Measurements from ENCODE around the gene LRRC74B.
"Not testable (repeated sequence)": the region's sequence is repeated elsewhere in the genome, so short reads cannot be mapped to it uniquely, and the experiment has no call there.

The LRRC74B gene

DNA sequence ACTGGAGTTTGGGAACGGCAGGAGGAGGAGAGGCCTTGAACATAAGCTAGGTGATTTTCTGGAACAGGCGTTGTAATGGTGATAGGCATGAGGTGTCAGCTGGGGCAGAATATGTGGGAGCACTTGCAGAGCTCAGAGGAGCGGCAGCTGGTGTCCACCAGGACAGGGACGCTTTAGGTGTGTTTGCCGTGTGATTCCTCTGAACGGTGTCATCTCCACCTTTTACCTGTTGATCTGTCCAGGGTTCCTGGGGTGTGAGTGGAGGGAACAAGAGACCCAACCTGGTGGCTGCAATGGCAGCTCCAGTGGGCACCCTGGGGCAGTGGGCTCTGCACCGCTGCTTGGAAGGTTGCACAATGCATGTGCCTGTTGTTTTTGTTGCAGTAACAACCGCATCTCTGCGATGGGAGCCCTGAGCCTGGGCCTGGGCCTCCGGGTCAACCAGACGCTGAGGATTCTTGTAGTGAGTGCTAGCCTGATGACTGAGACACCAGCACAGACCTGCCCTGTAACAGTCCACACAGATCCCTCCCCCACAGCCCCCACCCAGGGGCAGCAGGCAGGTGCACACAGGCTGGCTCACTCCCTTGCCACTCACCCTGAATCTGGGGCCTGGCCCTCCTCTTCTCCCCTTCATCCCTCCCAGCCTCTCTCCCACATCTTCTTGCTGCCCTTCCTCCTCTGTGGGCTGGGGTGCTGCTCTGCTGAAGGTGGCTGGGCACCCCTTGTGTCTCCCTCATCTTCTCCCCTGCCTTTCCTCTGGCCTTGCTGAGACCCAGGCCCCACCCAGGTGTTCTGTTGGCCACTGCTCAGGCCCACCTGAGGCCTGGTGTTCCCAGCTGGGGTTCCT lies 9.2 kb downstream of the LRRC74B start:
- no peak for DNase-seq

- DNase-seq, result no peak
These were observed 9.8 kb downstream of the LRRC74B start for GRCh38 chr22:21055564-21055834.

- no peak for DNase-seq
These were observed 10.2 kb downstream of the LRRC74B start for GRCh38 chr22:21055880-21056319.

DNA sequence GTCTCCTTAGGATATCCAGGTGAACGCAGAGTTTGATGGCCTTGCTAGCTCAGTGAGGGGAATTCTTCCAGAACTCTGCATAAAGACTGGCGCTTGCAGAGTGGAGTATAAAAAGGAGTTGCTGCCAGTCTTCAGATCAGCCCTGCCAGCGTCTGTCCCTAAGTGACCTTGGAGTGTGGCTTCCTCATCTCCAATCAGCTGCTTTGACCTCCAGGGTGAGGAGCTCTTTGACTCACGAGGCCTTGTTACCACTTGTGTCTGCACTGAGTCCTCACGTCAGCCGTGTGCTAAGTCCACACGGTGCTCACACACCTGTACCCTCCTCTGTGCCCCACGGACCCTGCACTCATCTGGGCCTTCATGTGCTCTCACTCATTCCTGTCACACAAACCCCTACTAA lies 14.6 kb downstream of the LRRC74B start:
- not testable (repeated sequence) for DNase-seq

GRCh38 chr22:21061660-21062321 lies 16.0 kb downstream of the LRRC74B start:
- DNase-seq, result not testable (repeated sequence)

- DNase-seq, result not testable (repeated sequence)
These were observed 18.7 kb downstream of the LRRC74B start for GRCh38 chr22:21064425-21064824.

- DNase-seq, result no peak
These were observed 19.4 kb downstream of the LRRC74B start for GRCh38 chr22:21064917-21065864.

DNA sequence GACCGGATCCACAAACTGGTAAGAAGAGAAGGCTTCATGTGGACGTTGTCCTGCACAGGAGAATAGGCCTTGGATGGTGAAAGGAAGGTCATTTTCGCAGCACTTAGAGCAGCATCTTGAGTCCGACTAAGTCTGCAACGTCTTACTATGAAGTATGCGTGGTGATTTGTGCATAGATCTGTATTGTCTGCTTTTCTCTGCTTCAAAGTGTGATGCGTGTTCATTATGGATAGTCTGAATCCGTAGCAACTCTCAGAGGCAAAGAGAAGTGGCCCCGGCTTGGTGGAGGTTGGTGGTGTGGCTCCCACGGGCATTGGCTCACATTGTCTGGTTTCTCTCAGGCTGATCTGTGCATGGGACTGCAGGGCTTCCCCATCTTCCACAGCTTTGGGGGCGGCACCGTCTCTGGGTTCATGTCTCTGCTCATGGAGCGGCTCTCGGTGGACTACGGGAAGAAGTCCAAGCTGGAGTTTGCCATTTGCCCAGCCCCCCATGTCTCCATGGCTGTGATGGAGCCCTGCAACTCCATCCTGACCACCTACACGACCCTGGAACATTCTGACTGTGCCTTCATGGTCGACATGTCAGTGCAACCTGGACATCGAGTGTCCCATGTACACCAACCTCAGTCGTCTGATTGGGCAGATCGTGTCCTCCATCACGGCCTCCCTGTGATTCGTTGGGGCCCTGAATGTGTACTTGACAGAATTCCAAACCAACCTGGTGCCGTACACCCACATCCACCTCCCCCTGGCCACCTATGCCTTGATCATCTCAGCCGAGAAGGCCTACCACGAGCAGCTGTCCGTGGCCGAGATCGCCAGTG lies 21.5 kb downstream of the LRRC74B start:
- DNase-seq, result no peak

- no peak for DNase-seq
These were observed 22.3 kb downstream of the LRRC74B start for GRCh38 chr22:21067901-21068680.

DNA sequence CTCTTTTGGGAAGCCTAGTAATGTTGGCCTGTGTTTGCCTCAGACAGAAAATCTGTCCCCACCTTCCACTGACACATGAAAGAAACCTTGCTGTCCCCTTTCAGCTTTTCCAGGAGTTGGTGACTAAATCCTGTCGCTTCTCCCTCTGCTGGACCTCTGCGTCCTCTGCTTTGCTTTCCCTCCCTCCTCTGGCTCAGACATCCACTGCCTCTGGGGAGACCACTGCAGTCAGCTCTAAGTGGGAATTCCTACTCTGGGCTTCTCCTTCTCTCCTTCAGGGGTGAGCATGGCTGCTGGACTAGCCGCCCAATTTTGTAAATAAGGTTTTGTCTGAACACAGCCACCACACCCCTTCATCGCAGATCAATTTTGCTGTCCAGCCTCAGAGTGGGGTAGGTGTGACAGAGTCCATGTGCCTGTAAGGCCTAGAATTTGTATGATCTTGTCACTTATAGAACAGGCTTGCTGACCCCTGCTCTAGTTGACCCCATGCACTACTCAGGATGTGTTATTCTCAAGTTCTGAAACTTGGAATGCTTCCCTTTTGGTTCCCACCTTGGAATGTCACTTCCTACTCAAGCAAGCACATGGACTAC lies 23.0 kb downstream of the LRRC74B start:
- no peak for DNase-seq

GRCh38 chr22:21069375-21069774 lies 23.6 kb downstream of the LRRC74B start:
- no peak for DNase-seq

GRCh38 chr22:21070690-21071615 lies 25.2 kb downstream of the LRRC74B start:
- no peak for DNase-seq

- not testable (repeated sequence) for DNase-seq
These were observed 26.1 kb downstream of the LRRC74B start for GRCh38 chr22:21071796-21072195.

DNA sequence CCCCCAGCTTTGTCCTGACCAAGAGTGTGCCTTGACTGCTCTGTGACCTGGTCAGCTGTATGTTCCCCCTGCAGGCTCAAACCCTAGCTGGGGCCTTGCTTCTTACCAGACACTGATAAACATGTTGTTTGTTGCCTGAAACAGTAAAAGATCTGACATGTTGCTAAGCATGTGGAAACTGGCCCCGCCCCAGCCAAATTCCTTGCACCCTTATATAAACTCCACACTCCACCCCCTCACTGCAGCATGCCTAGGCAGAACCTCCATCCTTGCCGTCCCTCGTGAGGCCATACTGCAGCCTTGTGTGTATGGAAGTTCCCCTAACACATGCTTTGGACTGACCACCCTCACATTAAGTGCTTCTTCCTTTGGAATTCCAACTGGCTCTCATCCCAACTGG lies 27.3 kb downstream of the LRRC74B start:
- no peak for DNase-seq

GRCh38 chr22:21073482-21073881 lies 27.7 kb downstream of the LRRC74B start:
- no peak for DNase-seq

DNA sequence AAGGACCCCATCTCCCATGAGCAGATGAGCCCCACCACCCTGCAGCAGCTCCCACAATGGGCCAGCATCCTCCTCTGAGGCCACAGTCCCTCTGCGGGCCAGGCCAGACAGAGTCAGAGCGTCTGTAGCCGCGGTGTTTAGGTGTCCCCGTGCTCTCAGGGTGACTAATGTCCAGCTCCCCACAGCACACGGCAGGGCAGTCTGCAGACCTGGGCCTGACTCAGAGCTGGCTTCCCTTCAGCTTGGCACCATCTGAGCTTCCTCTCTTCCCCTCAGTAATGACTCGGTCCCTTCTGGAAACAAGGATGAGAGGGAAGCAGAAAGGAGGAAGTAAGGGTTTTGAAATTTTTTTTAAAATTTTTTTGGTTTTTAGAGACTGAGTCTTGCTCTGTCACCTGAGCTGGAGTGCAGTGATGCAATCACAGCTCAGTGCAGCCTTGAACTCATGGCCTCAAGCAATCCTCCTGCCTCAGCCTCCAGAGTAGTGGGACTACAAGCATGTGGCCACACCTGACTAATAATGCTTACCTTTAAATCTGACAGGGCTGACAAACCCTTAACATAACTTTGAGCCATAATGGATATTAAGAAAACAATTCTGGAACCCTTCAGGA lies 28.5 kb downstream of the LRRC74B start:
- no peak for DNase-seq

DNA sequence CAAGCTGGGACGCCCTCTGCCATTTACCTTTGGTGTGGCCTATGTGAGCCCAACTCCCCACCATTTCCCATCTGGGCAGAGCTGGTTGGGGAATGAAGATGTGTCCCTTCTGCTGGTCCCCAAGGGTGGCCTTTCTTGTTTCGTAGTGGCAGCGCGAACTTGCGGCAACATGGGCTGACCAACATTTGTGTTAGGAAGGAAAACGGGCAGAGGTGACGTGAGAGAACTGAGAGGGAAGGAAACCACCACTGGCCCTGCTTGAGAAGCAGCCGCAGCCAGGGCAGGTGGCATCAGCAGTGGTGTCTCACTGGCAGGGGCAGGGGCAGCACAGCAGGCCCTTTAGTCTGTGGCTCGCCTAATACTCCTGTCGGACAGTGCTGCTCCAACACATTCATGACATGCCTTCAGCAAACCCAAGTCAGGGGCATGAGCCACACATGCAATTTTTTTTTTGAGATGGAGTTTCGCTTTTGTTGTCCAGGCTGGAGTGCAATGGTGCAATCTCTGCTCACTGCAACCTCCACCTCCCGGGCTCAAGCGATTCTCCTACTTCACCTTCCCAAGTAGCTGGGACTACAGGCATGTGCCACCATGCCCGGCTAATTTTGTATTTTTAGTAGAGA lies 29.9 kb downstream of the LRRC74B start:
- DNase-seq, result no peak

DNA sequence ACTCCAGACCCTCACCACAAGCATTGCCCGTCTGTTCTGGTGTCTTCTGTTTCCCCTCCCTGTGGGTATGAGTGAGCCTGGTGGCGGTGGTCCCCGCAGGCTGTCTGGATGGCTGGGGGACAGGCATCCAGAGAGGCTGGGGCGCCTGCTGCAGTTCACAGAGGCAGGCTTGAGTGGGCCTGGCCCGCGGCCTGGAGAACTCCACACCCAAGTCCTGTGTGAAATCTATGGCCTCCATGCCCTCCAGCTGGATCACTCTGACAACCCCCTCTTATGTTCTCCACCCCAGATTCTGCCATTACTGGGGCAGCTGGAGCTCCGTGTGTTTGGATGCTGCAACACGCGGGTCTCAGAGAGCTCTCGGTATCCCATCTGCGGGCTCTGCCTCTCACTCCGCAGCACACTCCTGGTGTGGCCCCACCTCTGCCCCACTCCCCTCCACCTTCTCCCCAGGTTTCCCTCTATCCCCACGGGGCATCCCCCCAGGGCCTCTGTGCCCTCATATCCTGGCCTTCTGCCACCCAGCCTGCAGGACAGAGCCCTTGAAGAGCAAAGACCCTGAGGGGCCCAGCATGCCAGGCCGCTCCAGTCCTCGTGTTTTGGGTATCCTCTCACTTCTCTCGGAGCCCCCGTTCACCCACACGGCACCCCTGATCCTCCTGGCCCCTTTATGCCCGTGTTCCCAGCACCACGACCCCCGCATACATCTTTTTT lies 31.3 kb downstream of the LRRC74B start:
- no peak for DNase-seq
